ENCODE data around the gene PDE1C.

Gene PDE1C

DNA sequence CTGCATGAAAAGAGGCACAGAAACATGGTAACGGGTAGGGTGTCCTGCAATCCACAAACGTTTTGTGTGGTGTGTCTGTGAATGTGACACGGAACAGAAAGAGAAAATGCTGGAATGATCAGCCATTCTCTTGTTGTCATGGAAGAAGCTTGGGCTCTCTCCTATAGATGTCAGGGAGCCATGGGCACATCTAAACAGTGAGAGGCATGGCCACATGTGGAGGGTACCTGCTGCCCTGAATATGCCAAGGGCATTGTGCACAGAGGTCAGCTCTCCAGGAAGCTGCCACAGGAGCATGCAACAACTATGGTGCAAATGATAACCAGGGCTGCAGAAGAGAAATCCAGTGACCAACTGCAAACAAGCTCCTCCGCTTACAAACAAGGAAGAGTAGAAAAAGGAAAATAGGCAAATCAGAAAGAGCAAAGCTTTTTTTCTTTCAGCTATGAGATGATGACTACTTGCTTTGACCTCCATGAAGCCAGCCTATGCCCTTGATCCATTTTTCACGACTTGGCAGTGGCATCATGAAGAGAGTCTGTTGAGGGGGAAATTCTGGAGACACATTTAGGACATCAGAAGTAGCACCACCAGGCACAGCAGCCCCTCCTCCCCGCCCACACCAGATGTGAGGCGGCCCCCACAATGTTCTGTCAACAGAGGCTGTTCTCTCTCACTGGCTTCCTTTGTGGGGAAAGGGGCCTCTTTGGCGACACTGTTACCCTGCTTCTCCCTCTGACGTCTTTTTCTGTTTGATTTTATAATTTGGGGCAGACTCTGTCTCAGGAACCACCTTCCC lies 4.8 kb upstream of the PDE1C start:
- no peak for DNase-seq (ENCODE audit: low read depth)

GRCh38 chr7:32073533-32073932 lies 3.3 kb upstream of the PDE1C start:
- DNase-seq (ENCODE audit: low read depth) = no peak

GRCh38 chr7:32072397-32072796 lies 2.2 kb upstream of the PDE1C start:
- no peak for DNase-seq (ENCODE audit: low read depth)

DNA sequence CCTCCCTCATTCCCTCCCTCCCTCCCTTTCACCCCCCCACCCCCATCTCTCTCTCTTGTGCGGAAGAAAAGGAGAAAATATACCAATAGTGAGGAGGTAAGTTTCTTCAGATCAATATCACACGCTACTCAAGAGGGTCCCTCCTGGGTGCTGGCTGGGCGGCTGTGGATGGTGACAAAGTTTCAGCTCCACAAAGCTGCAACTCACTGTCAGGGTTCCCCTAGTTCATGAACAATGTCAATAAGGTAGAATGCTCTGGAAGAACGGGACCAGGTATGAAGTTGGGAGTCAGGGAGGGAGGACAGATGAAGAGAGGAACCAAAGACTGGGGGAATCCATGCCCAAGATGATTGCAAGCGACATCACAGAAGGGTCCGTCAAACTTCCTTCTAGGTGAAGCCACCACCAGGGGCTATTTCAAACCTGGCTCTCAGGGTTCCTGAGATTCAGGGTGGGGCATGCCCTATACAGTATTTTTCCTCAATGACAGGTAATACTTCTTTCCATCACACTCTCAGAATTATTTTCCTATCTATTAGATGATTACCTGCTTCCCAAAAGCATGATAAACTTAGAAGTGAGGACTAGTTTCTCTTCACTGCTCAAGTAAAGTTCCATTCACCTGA lies 1.4 kb upstream of the PDE1C start:
- no peak for DNase-seq (ENCODE audit: low read depth)

DNA sequence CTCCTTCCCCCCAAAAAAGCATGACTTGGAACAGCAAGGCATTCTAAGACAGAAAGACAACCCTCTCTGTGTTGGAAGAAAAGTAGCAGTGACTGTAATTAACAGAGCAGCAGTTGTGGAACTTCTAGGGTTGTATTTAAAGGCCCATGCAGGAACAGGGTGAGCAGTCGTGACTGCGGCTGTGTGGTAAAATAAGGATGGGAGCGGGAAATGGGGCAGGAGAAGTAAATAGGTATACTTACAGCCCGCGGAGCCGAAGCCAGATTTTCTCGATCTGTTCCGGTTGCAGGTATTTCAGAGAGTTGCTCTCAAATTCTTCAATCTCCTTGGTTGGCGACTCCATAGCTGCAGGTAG lies 179 bp downstream of the PDE1C start:
- DNase-seq (ENCODE audit: low read depth) = no peak

- no peak for DNase-seq (ENCODE audit: low read depth)
Measured at GRCh38 chr7:32069116-32069650, 1.0 kb downstream of the PDE1C start.

GRCh38 chr7:32068411-32069101 lies 1.7 kb downstream of the PDE1C start:
- DNase-seq (ENCODE audit: low read depth) = no peak

DNA sequence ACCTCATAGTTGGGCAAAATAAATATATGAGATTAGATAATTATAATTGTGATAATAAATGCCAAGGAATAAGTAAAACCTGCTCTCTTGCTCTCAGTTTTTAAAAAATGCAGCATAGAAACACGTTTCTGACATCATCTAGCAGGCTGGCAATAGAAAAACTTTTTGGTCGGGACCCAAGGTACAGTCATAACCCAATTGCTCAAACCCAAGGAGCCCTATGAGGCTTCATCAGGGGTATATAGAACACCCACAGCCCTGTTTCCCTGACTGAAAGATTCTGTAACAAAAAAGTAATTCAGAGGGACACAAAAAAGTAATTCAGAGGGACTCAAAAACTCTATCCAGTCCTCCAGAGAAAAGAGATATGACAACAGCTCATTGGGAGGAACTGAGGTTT lies 3.8 kb downstream of the PDE1C start:
- DNase-seq (ENCODE audit: low read depth) = no peak

GRCh38 chr7:32063614-32064013 lies 6.6 kb downstream of the PDE1C start:
- DNase-seq (ENCODE audit: low read depth) = no peak

- DNase-seq (ENCODE audit: low read depth) = no peak
Measured at GRCh38 chr7:32062150-32062549, 8.1 kb downstream of the PDE1C start.

DNA sequence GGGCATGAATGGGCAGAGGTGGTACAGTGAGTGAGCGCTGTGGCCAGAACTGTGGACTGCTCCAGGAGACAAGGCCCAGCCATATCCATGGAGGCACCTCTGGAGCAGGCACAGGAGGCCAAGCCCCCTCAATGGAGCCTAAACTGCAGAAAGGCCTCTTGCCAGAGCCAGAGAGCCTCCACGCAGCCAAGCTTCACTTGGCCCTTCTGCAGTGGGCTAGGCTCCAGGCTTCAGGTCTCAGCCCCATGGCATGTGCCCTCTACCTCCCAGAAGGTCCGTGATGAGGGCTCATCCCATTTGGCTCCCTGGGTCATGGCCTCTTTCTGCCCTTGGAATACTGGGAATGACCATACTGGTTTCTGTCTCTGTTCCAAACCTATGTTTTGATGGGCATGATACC lies 8.9 kb downstream of the PDE1C start:
- DNase-seq (ENCODE audit: low read depth) = no peak

DNA sequence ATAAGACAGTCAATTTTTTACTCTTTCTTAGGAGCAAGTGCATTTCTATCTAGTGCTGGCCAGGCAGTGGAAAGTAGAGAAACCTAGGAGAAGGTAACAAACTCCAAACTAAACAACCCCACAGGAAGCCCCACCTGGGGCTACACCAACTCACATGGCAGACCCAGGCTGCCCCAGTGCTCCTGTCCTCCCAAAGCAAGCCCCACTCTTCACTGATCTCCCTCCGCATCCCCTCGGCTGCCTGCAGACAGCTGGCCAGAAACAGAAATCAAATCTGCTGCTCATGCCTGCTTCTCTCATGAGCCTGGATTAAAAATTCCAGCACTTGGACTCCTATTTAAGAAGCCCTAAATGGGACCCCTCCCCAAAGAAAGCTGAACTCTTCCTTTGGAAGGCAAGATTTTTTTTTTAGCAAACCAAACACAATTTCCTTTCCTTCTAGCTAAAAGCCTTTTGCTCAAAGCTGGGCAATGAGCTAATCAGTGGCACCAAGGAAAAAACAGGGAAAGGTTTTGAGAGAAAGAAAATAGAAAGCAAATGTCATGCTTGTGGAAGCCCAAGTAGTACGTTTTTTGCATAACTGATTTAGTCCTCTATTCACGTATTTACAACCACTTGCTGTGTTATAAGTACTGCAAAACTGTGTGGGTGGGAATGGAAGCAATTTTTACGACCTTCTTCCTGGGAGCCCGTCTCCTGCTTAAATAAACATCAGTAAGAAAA lies 10.8 kb downstream of the PDE1C start:
- no peak for DNase-seq (ENCODE audit: low read depth)

- DNase-seq (ENCODE audit: low read depth) = no peak
Measured at GRCh38 chr7:32058002-32058401, 12.2 kb downstream of the PDE1C start.

DNA sequence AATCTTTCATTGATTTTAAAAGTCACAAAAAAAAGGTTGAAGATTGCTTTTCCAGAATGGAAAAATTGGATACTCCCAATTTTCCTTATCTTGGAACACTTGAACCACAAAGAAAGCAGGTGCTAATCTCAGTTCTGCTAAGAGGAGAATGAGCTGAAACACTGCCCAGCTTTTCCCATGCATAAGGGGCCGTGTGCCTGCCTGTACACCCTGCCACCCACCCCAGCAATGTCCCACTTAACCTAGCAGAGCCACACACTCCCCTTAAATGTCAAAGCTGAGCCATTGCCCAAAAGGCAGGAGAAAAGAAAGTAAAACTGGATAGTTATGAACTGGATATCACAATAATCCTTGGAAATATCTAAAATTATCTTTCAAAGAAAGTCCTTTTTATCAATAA lies 13.4 kb downstream of the PDE1C start:
- no peak for DNase-seq (ENCODE audit: low read depth)

DNA sequence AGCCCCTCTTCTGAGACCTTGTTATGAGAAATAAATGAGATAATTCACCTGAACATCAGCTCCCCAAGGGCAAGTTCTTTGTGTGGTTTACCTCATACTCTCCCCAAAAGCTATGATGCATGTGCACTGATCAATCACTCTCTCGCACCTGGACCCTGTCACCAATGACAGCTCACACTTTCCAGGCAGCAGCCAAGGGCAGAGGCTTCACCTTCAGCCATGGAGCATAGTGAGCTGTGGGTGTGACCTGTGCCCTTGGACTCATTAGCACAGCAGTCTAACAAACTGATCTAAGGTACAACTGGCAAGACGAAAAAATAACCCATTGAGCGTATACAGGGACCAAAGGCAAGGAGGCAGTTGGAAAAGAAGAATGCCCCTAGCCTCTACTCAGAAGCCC lies 17.0 kb downstream of the PDE1C start:
- DNase-seq (ENCODE audit: low read depth) = no peak

GRCh38 chr7:32051128-32051527 lies 19.1 kb downstream of the PDE1C start:
- DNase-seq (ENCODE audit: low read depth) = no peak

DNA sequence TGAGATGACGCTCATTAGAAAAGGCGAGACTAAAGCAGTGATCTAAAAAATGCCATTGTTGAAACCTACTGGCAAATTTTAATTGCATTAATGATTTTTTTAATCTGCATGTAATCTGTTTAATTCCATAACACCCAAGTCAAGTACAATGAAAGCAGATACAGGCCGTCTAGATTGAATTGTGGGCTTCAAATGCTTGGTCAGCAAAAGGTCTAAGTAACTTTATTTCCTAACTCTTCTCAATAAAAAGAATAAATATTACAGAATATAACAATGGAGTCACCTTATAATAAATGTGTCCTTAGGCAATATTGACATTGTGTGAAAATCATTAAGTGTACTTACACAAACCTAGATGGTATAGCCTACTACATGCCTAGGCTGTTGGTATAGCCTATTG lies 20.6 kb downstream of the PDE1C start:
- no peak for DNase-seq (ENCODE audit: low read depth)

GRCh38 chr7:32048970-32049491 lies 21.2 kb downstream of the PDE1C start:
- no peak for DNase-seq (ENCODE audit: low read depth)

GRCh38 chr7:32047801-32048200 lies 22.4 kb downstream of the PDE1C start:
- DNase-seq (ENCODE audit: low read depth) = no peak

DNA sequence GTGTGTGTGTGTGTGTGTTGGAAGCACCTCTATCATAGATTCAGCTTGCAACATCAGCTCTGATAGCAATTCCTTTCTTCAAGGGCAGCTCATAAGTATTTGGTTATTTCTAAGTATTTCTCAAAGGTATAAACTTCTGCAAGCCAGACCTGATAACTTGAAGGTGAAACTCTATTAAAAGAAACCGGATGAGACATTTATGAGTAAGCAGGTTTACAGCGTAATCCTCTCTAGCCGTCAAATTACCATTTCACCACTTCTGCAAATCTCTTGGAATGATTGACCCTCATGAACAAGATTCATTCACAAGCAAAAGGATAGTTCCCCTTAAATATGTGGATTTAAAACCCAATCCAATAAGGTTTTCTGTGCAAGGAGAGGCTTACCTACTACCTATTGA lies 23.1 kb downstream of the PDE1C start:
- no peak for DNase-seq (ENCODE audit: low read depth)

GRCh38 chr7:32045228-32045627 lies 25.0 kb downstream of the PDE1C start:
- DNase-seq (ENCODE audit: low read depth) = no peak

GRCh38 chr7:32044739-32045138 lies 25.5 kb downstream of the PDE1C start:
- no peak for DNase-seq (ENCODE audit: low read depth)

Data from activated gamma-delta T cell treated with anti-CD3 and anti-CD28 coated beads, Interleukin-2, amount 50 U/mL, for 16 hours (primary cell).